ENCODE measurements around the gene NR5A2.
A peak's percentile ranks its signal among the peaks of the same experiment; 100 is the strongest.

The NR5A2 gene

GRCh38 chr1:200072636-200073285, 45.3 kb downstream of the NR5A2 start:
- DNase-seq (ENCODE audit: low spot score) = no peak

- no peak for DNase-seq (ENCODE audit: low spot score)
Observed at GRCh38 chr1:200073286-200073637, 45.8 kb downstream of the NR5A2 start.

DNA sequence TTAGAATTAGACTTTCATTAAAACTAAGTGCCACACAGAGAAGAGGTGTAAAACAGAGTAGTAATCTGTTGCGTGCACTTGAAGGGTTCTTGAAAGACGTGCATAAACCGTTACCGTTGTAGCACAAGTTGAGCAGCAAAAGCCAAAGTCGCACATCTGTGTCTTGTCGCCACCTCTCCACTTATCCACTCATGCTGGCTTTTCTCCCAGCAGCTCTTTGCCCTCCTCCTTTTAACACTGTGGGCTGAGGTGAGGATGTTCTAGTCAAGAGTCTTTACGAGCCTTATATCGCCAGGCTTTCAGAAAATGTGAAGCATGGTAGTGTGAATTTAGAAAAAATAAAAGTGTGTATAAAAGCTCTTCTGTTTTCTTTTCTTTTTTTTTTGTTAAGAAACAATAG, 48.0 kb downstream of the NR5A2 start:
- no peak for DNase-seq (ENCODE audit: low spot score)

DNA sequence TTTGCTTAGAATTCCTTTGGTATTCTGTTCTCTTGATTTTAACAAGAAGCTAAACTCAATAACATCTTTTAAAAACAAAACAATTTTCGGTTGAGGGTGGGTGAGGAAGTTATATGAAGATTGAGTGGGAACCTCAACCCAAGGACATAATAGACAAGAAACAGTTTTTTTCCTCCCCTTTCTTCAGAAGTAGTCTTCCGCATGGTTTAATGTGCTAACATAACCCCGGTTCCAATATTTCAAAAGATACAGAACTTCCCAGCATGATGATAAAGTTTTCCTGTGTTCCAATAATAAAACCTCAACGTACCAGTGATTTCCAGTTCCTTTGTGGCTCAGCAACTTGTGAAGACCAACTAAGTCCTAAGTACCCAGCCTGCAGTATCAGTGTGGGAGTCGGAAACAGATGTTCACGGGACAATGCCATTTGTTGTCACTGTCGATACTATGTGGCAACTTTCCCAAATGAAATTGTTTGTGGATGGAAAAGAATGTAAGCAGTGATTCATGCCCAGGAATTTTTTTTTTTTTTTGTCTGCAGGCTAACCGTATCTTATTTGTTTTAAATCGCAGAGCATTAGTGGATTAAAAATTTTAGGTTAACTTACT, 48.5 kb downstream of the NR5A2 start:
- DNase-seq (ENCODE audit: low spot score) = peak; percentile 75

DNA sequence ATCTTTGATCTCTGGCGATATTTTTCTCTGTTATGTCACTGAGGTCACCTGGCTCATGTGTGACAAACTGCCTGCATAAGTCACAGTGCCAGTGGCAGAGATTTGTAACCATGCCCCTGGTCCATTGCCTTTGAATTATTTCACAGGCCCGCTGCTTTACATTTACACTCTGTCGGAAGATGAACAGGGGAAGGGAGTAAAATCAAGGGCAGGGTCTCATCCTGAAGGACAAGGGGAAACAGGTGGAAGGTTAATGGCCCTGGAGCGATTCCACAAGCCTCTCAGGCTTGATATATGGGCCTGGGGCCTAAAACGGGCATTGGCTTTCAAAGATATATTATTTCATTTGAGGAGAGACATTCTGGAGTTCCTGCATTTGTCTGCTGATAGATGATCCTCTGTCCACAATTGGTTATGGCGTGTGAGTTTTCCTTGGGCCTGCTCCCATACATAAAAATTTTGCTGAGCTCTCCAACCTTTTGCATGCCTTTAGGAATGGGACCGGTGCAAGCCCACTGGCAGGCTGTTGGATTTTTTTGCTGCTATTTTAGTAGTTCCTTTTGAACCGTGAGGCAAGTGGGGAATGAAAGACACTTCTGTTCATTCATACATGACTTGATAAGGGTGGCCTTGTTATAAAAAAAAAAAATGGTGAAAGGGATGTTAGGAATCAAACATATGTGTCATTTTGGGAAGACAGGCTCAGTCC, 51.9 kb downstream of the NR5A2 start:
- DNase-seq (ENCODE audit: low spot score) = peak; percentile 96

DNA sequence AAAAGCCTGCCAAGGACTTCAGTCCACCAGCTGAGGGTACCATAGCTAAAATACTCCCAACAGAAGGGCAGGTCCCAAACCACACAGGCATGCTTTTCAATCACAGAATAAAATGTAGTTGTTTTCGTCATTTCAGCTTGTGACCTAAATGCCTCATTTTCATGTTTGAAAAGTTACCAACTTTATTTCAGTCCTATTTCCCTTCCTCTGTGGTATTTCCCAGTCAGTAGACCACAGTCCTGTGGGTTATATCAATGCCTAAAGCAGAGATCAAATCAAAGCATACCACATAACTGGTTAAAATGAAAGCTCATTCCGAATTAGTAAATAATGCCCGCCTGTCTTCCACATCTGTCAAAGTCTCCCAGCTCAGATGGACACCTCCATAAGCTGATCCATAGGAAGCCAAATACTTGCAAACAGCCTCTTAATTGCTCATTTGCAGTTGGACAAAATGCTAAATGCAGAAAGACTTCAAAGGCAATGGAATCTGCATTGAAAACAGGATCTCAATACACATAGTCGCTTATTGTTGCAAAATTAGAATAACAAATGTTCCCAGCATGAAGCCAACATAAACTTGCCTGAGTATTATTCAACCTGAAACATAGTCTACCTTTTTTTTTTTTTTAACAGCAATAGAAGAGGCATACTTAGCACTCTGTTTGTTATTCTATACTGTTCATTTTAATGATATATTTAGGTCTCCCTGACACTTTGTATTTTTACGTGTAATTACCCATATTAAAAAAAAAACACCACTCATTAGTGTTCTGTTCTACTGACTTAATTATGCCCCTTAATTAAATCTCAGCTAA, 53.9 kb downstream of the NR5A2 start:
- DNase-seq (ENCODE audit: low spot score) = no peak

- DNase-seq (ENCODE audit: low spot score) = no peak
Observed at GRCh38 chr1:200081969-200082245, 54.4 kb downstream of the NR5A2 start.

DNA sequence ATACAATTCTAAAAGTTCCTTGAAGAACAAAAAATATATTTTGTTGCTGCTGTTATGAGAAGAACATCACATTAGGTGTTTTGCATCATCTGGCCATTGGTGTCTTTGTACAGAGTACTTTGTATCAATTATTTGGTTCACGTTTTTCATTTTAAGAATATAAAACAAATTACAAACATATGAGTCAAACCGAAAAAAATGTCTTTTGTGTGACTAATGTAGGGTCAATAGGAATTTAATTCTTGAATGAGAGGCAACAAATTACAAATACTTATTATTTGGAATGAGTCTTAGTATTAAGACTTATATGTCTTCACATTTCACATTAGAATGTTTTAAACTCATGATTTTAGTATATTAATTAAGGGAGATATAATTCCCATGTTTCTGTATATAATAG, 54.8 kb downstream of the NR5A2 start:
- no peak for DNase-seq (ENCODE audit: low spot score)

- no peak for DNase-seq (ENCODE audit: low spot score)
Observed at GRCh38 chr1:200090252-200091159, 63.0 kb downstream of the NR5A2 start.

GRCh38 chr1:200095057-200095577, 67.6 kb downstream of the NR5A2 start:
- DNase-seq (ENCODE audit: low spot score) = no peak

- no peak for DNase-seq (ENCODE audit: low spot score)
Observed at GRCh38 chr1:200096774-200097173, 69.3 kb downstream of the NR5A2 start.

DNA sequence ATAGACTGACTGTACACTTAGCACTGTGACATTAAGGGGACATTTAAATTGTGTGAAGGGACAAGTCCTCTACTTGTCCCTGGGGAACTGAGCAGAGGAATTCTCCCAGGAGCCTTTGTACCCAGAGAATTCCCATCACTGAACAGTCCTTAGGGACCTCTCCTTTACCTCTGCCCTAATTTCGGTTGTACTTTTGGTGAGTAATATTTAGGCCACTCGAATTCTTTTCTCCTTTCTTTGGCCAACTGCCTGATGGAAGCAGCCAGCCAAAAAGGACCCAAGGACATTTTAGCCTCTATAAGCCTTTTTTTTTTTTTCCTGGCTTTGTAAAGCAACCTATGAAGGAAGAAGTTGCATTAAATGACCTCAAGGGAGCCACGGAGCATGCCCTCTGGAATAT, 71.5 kb downstream of the NR5A2 start:
- DNase-seq (ENCODE audit: low spot score) = no peak

DNA sequence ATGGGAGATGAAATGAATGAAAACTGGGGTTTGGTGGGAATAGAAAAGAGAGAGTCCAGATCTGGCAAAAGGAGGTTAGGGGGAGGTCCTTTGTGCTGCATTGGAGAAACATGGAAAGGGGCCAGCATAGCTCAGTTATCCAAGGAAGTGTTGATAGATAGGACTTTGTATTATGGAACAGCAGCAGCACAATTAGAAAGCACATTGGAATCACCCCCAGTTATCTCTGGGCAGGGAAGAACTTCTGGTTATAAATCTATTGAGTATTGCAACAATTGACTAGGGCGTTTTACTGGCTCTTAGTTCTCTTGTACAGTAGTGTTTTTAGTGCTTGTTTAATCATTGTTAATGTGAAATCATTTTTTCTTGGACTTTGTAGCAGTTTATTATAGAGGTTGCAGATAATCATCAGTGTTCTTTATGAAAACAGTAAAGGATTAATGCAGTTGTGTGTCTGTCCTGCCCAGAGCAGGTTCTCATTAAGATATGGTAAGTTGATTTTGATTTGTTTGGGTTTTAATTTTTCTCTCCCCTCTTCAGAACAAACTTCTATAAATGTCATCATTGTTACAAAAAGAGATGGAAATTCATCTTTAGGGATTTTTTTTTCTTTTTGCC, 76.6 kb downstream of the NR5A2 start:
- DNase-seq (ENCODE audit: low spot score) = no peak

DNA sequence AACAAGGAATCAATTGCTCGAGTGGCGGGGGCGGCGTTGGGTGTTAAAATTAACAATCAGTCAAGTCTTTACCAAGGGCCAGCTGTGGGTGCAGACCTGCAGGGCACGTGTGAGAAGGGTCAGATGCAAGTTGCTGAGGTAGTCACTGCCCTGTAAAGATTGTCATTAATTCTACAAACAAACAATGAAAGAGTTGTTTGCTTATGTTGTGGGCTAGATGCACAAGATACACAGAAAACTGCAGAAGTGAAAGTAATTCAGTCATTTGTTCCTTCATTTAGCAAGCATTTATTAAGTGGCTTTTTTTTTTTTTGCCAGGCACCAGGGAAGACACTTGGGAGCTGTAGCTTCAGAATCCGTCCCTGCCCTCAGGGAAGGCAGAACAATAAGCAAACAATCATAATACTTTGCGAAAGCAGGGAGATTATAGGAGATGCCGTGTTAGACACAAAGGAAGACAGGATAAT, 79.5 kb downstream of the NR5A2 start:
- peak; percentile 24 for DNase-seq (ENCODE audit: low spot score)

- no peak for DNase-seq (ENCODE audit: low spot score)
Observed at GRCh38 chr1:200108659-200109058, 81.1 kb downstream of the NR5A2 start.

GRCh38 chr1:200112290-200112689, 84.8 kb downstream of the NR5A2 start:
- DNase-seq (ENCODE audit: low spot score) = no peak

DNA sequence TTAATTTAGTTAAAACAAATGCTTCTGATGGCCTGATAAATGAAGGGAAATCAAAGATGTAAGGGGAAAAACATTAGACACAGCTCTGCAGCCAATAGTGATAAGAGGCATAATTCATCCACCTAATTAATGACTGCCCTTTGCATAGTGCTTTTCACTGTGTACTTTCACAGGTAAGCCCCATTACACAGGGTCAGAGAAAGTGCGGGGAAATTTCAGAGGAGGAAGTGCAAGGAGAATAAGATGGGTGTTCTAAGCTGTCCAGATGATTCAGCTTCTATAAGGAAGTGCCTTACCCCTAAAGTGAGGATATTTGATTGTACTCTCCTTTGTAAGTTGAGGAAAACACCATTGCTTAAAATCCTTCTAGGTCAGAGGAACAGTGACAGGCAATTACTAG, 88.0 kb downstream of the NR5A2 start:
- no peak for DNase-seq (ENCODE audit: low spot score)

- no peak for DNase-seq (ENCODE audit: low spot score)
Observed at GRCh38 chr1:200116324-200116723, 88.8 kb downstream of the NR5A2 start.

GRCh38 chr1:200118779-200119505, 91.4 kb downstream of the NR5A2 start:
- no peak for DNase-seq (ENCODE audit: low spot score)

DNA sequence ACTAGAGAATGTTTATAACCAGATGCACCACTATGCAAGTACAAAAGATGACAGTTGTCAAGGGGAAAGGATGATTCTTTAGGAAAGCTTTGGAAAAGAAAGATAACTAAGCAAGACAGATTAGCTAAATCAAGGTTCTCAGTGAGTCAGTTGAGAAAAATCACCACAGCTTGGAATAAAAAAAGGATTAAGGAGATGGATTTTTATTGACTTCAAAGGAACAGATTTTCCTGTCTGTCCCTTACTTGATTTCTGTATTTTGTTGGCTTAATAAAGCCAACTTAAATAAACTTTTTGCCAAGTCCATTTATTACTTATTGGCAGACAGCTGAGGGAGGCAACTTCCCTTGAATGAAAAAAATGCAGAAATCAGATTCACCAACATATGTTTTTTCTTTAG, 93.9 kb downstream of the NR5A2 start:
- DNase-seq (ENCODE audit: low spot score) = no peak
